MCF 10A (cell line): ENCODE data around the gene CD74. TPM values are rescaled to one million over a fixed set of nuclear protein-coding genes. Genes with fewer than 3 reads are reported as not detected.

ENCODE experiments used
- BruUV-seq: library from RNA; stranded (reverse); fragments of 400-500 nt; replicated peaks from 2 replicates; lab custom pipeline; 2021; lab: Mats Ljungman, UMichigan
- CTCF ChIA-PET: fragments of 300-600 bp; sonication (Branson Sonifier 250); formaldehyde crosslinking; extraction: SDS; loops from one replicate; lab custom pipeline; 2021; ENCODE audit warnings: antibody characterized with exemption, inconsistent platforms; lab: Yijun Ruan, JAX
- POLR2A ChIA-PET: fragments of 300-600, 350-650 bp; sonication (Branson Sonifier 250); formaldehyde crosslinking; extraction: SDS; loops from one replicate; lab custom pipeline; 2020; ENCODE audit warnings: antibody characterized with exemption, inconsistent platforms; lab: Yijun Ruan, JAX
- DNase-seq: peaks from one replicate; pipeline ENCODE4 v3.0.0-alpha.2; 2018; ENCODE audit not compliant: unreplicated experiment
- H3K27ac Mint-ChIP-seq: one replicate; pipeline ENCODE4 v1.8.0; 2022; ENCODE audit warnings: mild to moderate bottlenecking, low read depth, mixed read lengths; ENCODE audit not compliant: unreplicated experiment
- H3K27me3 Mint-ChIP-seq: one replicate; pipeline ENCODE4 v1.8.0; 2022; ENCODE audit warnings: mixed read lengths; ENCODE audit not compliant: insufficient read depth, unreplicated experiment
- H3K36me3 Mint-ChIP-seq: one replicate; pipeline ENCODE4 v1.8.0; 2022; ENCODE audit warnings: mild to moderate bottlenecking, moderate library complexity, mixed read lengths; ENCODE audit not compliant: insufficient read depth, unreplicated experiment
- H3K4me1 Mint-ChIP-seq: one replicate; pipeline ENCODE4 v1.8.0; 2022; ENCODE audit warnings: mixed read lengths; ENCODE audit not compliant: insufficient read depth, unreplicated experiment
- H3K4me3 Mint-ChIP-seq: one replicate; pipeline ENCODE4 v1.8.0; 2022; ENCODE audit warnings: mild to moderate bottlenecking, moderate library complexity, mixed read lengths; ENCODE audit not compliant: unreplicated experiment
- H3K9me3 Mint-ChIP-seq: one replicate; pipeline ENCODE4 v1.8.0; 2022; ENCODE audit warnings: mixed read lengths; ENCODE audit not compliant: unreplicated experiment
- intact Hi-C: fragments of 100-400 bp; cut with micrococcal nuclease; formaldehyde crosslinking; loops from 2 replicates; pipeline ENCODE4 v1.14.1; 2022
- total RNA-seq: library from RNA; stranded (reverse); gene quantifications from 2 replicates; pipeline ENCODE4 v1.2.3, GENCODE V29; 2022
- TF ChIP-seq, protein P1 (sequence below): fragments of 200-600 bp; IDR thresholded peaks from one replicate; pipeline ENCODE4 v1.8.0; 2022; ENCODE audit warnings: antibody characterized with exemption, mild to moderate bottlenecking; ENCODE audit not compliant: unreplicated experiment

CD74 gene
- total RNA-seq, 1 experiment from 2014 or later = not detected

DNA sequence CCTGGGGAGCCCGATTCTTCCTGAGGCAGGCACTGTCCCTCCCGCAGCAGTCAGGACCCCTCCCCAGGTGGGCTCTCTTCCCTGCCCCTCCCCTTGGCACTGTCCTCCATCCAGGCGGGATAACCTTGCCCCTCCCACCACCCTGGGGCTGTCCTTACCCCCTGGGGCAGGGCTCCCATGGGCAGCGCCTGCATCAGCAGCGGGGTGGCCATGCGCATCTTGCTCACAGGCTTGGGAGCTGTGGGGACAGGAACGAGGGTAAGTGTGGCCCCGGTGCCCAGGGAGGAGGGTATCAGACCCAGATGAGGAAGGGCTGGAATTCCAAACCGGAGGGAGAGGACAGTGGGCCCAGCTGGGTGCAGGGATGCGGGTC lies 6.0 kb downstream of the CD74 start:
- Mint-ChIP-seq H3K27me3 (no peaks in the 10 kb centered on the region), H3K27ac (no peak overlapping the region), H3K9me3 (no peaks in the 10 kb centered on the region), H3K36me3 (no peaks in the 10 kb centered on the region), H3K4me3 (no peak overlapping the region), H3K4me1 (peaks cover 9% of the 10 kb centered on the region)
- ChIA-PET POLR2A (interaction anchor here (0.6 kb wide), 2 partner anchors 369 to 557 kb away, joined by 3 read pairs; no protein-coding TSS in a partner anchor), CTCF (interaction anchor here (0.6 to 2.1 kb wide), 3 partner anchors 9 to 253 kb away, joined by 3 to 7 read pairs (median 5); no protein-coding TSS in a partner anchor)
- BruUV-seq = no TSS peak
- TF ChIP-seq, protein P1, sequence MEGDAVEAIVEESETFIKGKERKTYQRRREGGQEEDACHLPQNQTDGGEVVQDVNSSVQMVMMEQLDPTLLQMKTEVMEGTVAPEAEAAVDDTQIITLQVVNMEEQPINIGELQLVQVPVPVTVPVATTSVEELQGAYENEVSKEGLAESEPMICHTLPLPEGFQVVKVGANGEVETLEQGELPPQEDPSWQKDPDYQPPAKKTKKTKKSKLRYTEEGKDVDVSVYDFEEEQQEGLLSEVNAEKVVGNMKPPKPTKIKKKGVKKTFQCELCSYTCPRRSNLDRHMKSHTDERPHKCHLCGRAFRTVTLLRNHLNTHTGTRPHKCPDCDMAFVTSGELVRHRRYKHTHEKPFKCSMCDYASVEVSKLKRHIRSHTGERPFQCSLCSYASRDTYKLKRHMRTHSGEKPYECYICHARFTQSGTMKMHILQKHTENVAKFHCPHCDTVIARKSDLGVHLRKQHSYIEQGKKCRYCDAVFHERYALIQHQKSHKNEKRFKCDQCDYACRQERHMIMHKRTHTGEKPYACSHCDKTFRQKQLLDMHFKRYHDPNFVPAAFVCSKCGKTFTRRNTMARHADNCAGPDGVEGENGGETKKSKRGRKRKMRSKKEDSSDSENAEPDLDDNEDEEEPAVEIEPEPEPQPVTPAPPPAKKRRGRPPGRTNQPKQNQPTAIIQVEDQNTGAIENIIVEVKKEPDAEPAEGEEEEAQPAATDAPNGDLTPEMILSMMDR = no peak
- DNase-seq = no peak
- intact Hi-C loops = no loop called here

DNA sequence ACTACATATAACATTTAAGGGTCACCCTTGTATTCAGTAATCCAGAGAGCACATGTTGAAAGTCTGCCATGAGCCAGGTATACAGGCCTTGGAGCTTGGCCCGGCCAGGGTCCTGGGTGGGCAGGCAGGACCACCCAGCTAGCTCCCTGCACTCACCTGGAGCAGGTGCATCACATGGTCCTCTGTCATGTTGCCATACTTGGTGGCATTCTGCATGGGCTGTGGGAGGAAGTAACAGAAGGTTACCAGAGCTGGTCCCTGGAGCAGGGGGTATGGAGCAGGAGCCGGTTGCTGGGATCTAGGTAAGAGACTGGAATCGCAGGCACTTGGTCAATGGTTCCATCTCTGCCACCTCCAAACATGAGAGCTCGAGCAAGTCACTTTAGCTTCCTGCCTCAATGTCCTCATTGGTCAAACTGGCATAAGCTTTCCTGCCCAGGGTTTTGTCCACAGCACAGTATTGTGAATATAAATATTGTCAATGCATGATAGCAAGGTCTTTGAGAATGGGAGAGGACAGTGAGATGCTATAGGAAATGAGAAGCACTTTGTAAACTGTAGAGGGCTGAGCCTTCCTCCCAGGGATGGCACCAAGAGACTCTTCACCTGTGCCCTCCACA lies 6.5 kb downstream of the CD74 start:
- CTCF ChIA-PET = interaction anchor here (0.6 to 2.1 kb wide), 5 partner anchors 8 to 351 kb away, joined by 3 to 7 read pairs (median 3); no protein-coding TSS in a partner anchor
- no TSS peak for BruUV-seq
- Mint-ChIP-seq H3K27ac (no peak overlapping the region), H3K9me3 (no peaks in the 10 kb centered on the region), H3K4me3 (no peak overlapping the region), H3K27me3 (no peaks in the 10 kb centered on the region), H3K36me3 (peaks cover 3% of the 10 kb centered on the region), H3K4me1 (peaks cover 9% of the 10 kb centered on the region)
- intact Hi-C loops = no loop called here
- no peak for DNase-seq
- TF ChIP-seq, protein P1 = no peak
- POLR2A ChIA-PET = interaction anchor here (0.6 to 1.0 kb wide), 3 partner anchors 36 to 557 kb away, joined by 3 to 4 read pairs (median 3); no protein-coding TSS in a partner anchor

DNA sequence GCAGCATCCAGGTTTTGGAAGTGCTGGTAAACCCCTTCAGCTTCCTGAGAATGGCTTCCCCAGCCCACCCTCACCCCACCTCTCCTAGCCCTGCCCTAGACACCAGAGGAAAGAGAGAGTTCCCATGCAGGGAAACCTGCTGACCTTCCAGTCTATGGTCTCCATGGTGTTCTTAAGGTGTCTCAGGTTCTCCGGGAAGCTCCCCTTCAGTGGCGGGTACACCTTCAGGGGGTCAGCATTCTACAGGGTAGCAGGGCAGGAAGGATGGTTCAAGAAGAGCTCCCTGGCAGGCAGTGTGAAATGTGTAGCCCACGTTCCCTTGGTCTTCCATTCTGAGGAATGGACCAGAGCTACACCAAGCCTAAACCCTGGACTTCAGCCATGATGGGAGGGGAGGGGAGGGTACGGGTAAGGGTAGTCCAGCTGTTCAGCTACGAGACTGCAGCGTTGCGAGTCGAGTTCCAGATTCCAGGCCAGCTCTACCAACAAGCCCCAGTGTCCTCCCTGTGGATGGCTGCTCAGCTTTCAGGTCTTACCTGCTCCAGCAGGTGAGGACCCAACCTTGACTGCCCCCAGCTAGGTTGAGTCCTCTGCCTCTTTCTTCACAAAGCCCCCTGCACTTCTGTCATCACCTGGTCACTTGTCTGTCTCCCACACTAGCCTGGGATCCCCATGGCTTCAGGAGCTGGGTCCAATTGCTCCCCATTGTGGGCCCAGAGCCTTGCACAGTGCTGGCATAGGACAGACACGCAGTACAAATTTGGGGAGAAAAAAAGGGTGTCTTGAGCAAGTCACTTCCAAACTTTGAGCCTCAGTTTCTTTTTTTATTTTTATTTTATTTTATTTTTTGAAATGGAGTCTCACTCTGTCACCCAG lies 7.5 kb downstream of the CD74 start:
- H3K4me3 Mint-ChIP-seq = no peak overlapping the region
- POLR2A ChIA-PET = interaction anchor here (1.0 kb wide), 1 partner anchor 37 kb away, joined by 4 read pairs; no protein-coding TSS in a partner anchor
- no peak for DNase-seq
- intact Hi-C loops = no loop called here
- peaks cover 4% of the 10 kb centered on the region for H3K4me1 Mint-ChIP-seq
- peaks cover 8% of the 10 kb centered on the region for H3K36me3 Mint-ChIP-seq
- no peaks in the 10 kb centered on the region for H3K27me3 Mint-ChIP-seq
- TF ChIP-seq, protein P1 = no peak
- CTCF ChIA-PET = interaction anchor here (0.5 to 0.9 kb wide), 3 partner anchors 28 to 44 kb away, joined by 3 to 4 read pairs (median 3); no protein-coding TSS in a partner anchor
- H3K9me3 Mint-ChIP-seq = no peaks in the 10 kb centered on the region
- no TSS peak for BruUV-seq
- H3K27ac Mint-ChIP-seq = no peak overlapping the region

DNA sequence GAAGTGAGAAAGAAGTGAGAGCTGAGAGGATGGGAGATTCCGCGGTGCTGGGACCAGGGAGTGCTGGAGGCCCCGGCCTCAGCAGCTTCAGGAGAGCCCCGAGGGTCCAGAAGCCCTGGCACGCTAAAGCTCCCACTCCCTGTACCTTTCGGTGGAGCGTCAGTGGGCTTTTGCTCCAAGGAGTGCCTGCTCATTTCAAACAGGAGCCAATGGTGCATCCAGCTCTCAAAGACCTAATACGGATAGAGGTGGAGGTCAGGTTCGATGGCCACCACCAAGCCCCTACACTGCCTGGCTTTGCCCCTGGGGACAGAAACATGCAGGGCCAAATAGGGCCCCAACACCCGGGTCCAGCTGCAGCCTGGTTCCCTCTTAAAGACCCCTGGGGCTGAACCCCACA lies 8.2 kb downstream of the CD74 start:
- H3K9me3 Mint-ChIP-seq = no peaks in the 10 kb centered on the region
- ChIA-PET POLR2A (no interaction called here), CTCF (interaction anchor here (0.5 to 0.8 kb wide), 3 partner anchors 9 to 43 kb away, joined by 3 to 4 read pairs (median 4); no protein-coding TSS in a partner anchor)
- TF ChIP-seq, protein P1 = no peak
- H3K27ac Mint-ChIP-seq = no peak overlapping the region
- no peaks in the 10 kb centered on the region for H3K4me1 Mint-ChIP-seq
- no peak overlapping the region for H3K4me3 Mint-ChIP-seq
- BruUV-seq = no TSS peak
- no peaks in the 10 kb centered on the region for H3K27me3 Mint-ChIP-seq
- H3K36me3 Mint-ChIP-seq = peaks cover 14% of the 10 kb centered on the region
- DNase-seq = no peak
- intact Hi-C loops = no loop called here
